ENCODE data around the gene ENDOD1. TPM values are rescaled to one million over a fixed set of nuclear protein-coding genes. Genes with fewer than 3 reads are reported as not detected.
"Not testable (repeated sequence)": the region's sequence is repeated elsewhere in the genome, so short reads cannot be mapped to it uniquely, and the experiment has no call there.

Gene ENDOD1
- 8.9 and 10.3 TPM in 2 replicates for total RNA-seq (2014; rRNA removed; shearing (Covaris generic))
- 12.2 and 13.9 TPM in 2 replicates for polyA plus RNA-seq (2014; cell fraction: nucleus; rRNA removed)

DNA sequence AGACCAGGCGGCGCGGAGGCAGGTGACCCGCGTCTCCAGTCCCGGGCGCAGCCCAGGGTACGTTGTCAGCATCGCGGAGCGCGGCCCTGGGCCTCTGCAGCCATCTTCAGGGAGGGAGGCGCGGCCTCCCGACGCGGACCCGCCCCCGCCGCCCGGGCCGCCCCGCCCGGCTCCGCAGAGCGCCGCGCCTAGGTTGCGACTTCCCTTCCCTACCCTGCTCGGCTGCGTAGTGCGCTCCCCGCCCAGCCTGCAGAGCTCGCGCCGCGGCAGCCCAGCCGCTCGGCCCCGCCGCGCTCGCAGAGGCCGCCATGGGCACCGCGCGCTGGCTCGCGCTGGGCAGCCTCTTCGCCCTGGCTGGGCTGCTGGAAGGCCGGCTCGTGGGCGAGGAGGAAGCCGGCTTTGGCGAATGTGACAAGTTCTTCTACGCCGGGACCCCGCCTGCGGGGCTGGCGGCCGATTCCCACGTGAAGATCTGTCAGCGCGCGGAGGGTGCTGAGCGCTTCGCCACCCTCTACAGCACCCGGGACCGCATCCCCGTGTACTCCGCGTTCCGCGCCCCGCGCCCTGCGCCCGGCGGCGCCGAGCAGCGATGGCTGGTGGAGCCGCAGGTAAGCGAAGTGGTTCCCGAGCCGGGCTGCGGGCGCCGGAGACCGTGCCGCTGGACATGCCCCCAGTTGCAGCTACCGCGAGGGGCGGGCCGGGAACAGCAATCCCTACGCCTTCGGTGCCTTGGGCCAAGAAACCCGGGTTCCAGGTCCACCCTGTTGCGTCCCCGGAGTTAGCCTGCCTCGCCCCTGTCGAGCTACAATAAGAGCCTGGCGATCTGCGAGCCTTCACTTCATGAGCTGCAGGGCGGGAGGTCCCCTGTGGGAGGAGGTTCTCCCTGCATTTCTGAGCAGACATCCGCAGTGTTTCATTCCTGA lies at the start of gene ENDOD1:
TSS of gene ENDOD1 (plus strand) at position 227 of the 923 bp plus-strand sequence. CDS start at position 309, 82 bp downstream.
- peak; percentile 63 for DNase-seq (ENCODE audit: extremely low read depth, low read depth)

GRCh38 chr11:95042239-95042638 lies 47.4 kb upstream of the ENDOD1 start:
- DNase-seq (ENCODE audit: extremely low read depth, low read depth): no peak

- no peak for DNase-seq (ENCODE audit: extremely low read depth, low read depth)
These were observed 46.7 kb upstream of the ENDOD1 start for GRCh38 chr11:95042906-95043305.

- DNase-seq (ENCODE audit: extremely low read depth, low read depth): no peak
These were observed 45.6 kb upstream of the ENDOD1 start for GRCh38 chr11:95044010-95044409.

- no peak for DNase-seq (ENCODE audit: extremely low read depth, low read depth)
These were observed 43.8 kb upstream of the ENDOD1 start for GRCh38 chr11:95045812-95046211.

DNA sequence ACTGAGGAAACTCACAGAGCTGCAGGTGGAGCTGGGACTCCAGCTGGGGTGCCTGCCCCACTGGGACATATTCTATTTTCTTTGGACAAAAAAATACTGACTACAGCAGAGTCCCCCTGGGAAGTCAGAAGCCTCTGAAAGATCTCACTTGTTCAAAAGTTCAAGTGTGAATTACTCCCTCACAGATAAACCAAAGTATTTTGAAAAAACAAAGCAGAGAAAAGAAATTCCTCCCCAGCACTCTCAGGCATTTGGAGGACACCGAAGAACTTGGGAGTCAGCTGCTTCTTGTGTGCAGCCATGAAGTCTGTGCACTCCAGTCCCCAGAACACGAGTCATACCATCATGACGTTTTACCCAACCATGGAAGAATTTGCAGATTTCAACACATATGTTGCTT lies 40.5 kb upstream of the ENDOD1 start, which contains the start of gene KDM4F:
TSS of gene KDM4F (plus strand) at position 301 of the 400 bp plus-strand sequence.
- not testable (repeated sequence) for DNase-seq (ENCODE audit: extremely low read depth, low read depth)

GRCh38 chr11:95050595-95051202 lies 38.9 kb upstream of the ENDOD1 start:
- no peak for DNase-seq (ENCODE audit: extremely low read depth, low read depth)

- DNase-seq (ENCODE audit: extremely low read depth, low read depth): no peak
These were observed 35.3 kb upstream of the ENDOD1 start for GRCh38 chr11:95054356-95054755.

GRCh38 chr11:95055283-95055897 lies 34.3 kb upstream of the ENDOD1 start:
- no peak for DNase-seq (ENCODE audit: extremely low read depth, low read depth)

GRCh38 chr11:95057959-95058358 lies 31.7 kb upstream of the ENDOD1 start:
- DNase-seq (ENCODE audit: extremely low read depth, low read depth): no peak

DNA sequence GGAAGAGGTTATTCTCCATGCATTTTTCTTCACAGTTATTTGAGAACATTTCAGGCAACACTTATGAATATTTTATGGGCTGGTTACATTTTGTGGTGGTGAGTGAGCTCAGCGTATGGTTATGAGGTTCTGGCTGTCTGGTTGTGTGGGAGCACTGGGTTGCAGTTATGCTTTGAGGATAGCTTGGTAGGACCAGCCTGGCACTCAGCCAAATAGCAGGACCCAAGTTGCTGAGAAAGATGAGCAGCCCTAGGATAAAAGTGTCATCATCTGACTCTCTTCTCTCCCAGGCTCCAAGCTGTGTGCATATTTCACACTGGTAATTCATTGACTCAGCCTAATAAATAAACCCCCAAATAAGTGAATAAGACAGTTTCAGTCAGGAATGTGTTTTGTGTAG lies 31.0 kb upstream of the ENDOD1 start:
- no peak for DNase-seq (ENCODE audit: extremely low read depth, low read depth)

- no peak for DNase-seq (ENCODE audit: extremely low read depth, low read depth)
These were observed 30.6 kb upstream of the ENDOD1 start for GRCh38 chr11:95059046-95059445.

- DNase-seq (ENCODE audit: extremely low read depth, low read depth): no peak
These were observed 24.3 kb upstream of the ENDOD1 start for GRCh38 chr11:95065336-95065735.

DNA sequence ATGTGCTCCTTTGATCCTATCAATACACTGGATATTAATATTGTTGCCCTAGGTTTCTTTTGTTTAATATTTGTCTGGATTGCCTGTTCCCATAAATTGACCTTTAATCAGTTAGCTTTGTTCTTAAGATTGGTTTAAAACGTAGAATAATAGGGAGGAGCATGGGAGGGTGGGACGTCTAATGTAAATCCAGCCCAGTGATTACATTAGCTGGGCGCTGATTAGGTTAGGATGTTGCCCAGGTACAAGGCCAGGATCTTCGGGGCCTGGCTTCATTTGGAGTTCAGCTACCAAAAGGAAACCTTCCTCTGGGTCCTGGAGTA lies 23.0 kb upstream of the ENDOD1 start, which contains the start of gene SRSF8:
TSS of gene SRSF8 (plus strand) at position 204 of the 323 bp plus-strand sequence. CDS start 308 bp downstream, outside the sequence.
- DNase-seq (ENCODE audit: extremely low read depth, low read depth): no peak

DNA sequence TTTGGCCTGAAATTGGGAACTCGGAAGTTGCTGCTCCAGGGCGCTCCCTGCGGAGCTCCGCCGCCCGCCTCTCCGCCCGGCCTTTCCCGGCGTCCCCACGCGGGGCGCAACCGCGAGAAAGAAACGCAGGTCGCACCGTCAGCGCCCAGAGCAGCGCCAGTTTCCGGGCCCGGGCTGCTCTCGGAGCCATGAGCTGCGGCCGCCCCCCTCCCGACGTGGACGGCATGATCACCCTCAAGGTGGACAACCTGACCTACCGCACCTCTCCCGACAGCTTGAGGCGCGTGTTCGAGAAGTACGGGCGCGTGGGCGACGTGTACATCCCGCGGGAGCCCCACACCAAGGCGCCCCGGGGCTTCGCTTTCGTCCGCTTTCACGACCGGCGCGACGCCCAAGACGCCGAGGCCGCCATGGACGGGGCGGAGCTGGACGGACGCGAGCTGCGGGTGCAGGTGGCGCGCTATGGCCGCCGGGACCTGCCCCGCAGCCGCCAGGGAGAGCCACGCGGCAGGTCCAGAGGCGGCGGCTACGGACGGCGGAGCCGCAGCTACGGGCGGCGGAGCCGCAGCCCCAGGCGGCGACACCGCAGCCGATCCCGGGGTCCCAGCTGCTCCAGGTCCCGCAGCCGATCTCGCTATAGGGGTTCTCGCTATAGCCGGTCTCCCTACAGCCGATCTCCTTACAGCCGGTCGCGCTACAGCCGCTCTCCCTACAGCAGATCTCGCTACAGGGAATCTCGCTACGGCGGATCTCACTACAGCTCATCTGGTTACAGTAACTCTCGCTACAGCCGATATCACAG lies 22.4 kb upstream of the ENDOD1 start:
- peak; percentile 56 for DNase-seq (ENCODE audit: extremely low read depth, low read depth)

GRCh38 chr11:95067841-95068219 lies 21.8 kb upstream of the ENDOD1 start:
- DNase-seq (ENCODE audit: extremely low read depth, low read depth): no peak

GRCh38 chr11:95068549-95068948 lies 21.1 kb upstream of the ENDOD1 start:
- DNase-seq (ENCODE audit: extremely low read depth, low read depth): peak; percentile 90

DNA sequence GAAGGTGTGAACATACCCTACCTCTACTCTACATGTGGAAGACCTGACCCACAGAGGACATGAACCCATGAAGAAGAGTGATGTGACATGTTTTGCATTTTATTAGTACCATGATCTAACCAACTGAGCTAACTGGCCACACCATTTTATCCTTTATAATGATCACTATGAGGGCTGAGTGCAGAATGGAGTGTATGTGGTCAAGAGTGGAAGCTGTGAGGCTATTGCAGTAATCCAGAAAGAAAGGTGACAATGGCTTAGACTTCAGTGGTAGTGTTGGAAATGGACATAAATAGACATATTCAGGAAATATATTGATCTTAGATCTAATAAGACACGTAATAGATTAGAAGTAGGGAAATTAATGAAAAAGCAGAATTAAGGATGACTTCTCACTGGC lies 19.2 kb upstream of the ENDOD1 start:
- DNase-seq (ENCODE audit: extremely low read depth, low read depth): no peak

GRCh38 chr11:95072948-95073347 lies 16.7 kb upstream of the ENDOD1 start:
- DNase-seq (ENCODE audit: extremely low read depth, low read depth): no peak

GRCh38 chr11:95074792-95075563 lies 14.7 kb upstream of the ENDOD1 start:
- no peak for DNase-seq (ENCODE audit: extremely low read depth, low read depth)
